HCT116 (cell line): ENCODE results near the gene TCP10L. TPM values are rescaled to one million over a fixed set of nuclear protein-coding genes. Genes with fewer than 3 reads are reported as not detected.

Source experiments
- ATAC-seq: fragments of 200-7000 bp; cut with Tn5 transposase; 2 replicates; pipeline ENCODE4 v1.9.1; 2020; ENCODE audit warnings: mild to moderate bottlenecking, moderate library complexity
- BruUV-seq: library from RNA; stranded (reverse); fragments of 400-500 nt; replicated peaks from 2 replicates; lab custom pipeline; 2021; lab: Mats Ljungman, UMichigan
- CTCF ChIA-PET: fragments of 300-600 bp; sonication (Branson Sonifier 250); formaldehyde crosslinking; loops from one replicate; lab custom pipeline; 2021; ENCODE audit warnings: antibody characterized with exemption; lab: Charles Lee
- POLR2A ChIA-PET: fragments of 300-600, 350-600 bp; sonication (Branson Sonifier 250); formaldehyde crosslinking; loops from one replicate; lab custom pipeline; 2021; ENCODE audit warnings: antibody characterized with exemption; lab: Charles Lee
- RAD21 ChIA-PET, 2 experiments: fragments of 300-600 bp; sonication (Branson Sonifier 250); formaldehyde crosslinking; loops; one replicate each; lab custom pipeline; 2023; ENCODE audit warnings: low total read pairs in 2 of 2; ENCODE audit not compliant: uncharacterized antibody in 2 of 2, unreplicated experiment in 2 of 2, low non-redundant PET in 1 of 2; lab: Charles Lee
- DNase-seq: peaks from one replicate; pipeline ENCODE4 v3.0.0-alpha.2; 2010; ENCODE audit warnings: low read depth, low spot score
- H2AFZ ChIP-seq: fragments of 200-600 bp; shearing (Covaris generic), sonication (generic); 2 replicates; pipeline ENCODE4 v1.6.1; 2017; ENCODE audit warnings: low read depth, mixed run types, mixed read lengths, antibody characterized with exemption, low read length; ENCODE audit not compliant: poor library complexity, severe bottlenecking
- H3K27ac ChIP-seq: 2 replicates; pipeline ENCODE4 v1.5.1; 2012; ENCODE audit warnings: low read depth, low read length
- H3K27me3 ChIP-seq: fragments of 200-600 bp; sonication (generic); 2 replicates; pipeline ENCODE4 v1.6.1; 2016; ENCODE audit warnings: mixed run types, low read length, mixed read lengths; ENCODE audit not compliant: insufficient read depth
- H3K36me3 ChIP-seq, 2 experiments: fragments of 200-500 bp in 1 of 2; fragments of 200-600 bp in 1 of 2; sonication (Bioruptor generic) in 1 of 2; sonication (generic) in 1 of 2; 2 replicates each; pipeline versions ENCODE4 v1.5.1 to v1.6.1; 2014 to 2016; ENCODE audit warnings: low read length in 2 of 2, inconsistent platforms in 1 of 2, mixed read lengths in 1 of 2, mixed run types in 1 of 2; ENCODE audit not compliant: insufficient read depth in 2 of 2, control insufficient read depth in 1 of 2
- H3K4me1 ChIP-seq, 2 experiments: fragments of 200-600 bp in 1 of 2; sonication (generic) in 1 of 2; 2 replicates each; pipeline versions ENCODE4 v1.5.1 to v1.6.1; 2012 to 2017; ENCODE audit warnings: low read length in 2 of 2, inconsistent platforms in 1 of 2, mild to moderate bottlenecking in 1 of 2, mixed read lengths in 1 of 2, mixed run types in 1 of 2, moderate library complexity in 1 of 2; ENCODE audit not compliant: insufficient read depth in 2 of 2, control insufficient read depth in 1 of 2
- H3K4me2 ChIP-seq: fragments of 200-600 bp; sonication (generic); 2 replicates; pipeline ENCODE4 v1.6.1; 2017; ENCODE audit warnings: mixed run types, low read length, mixed read lengths
- H3K4me3 ChIP-seq, 2 experiments: fragments of 200-600 bp in 1 of 2; sonication (generic) in 1 of 2; replicated peaks in 1 of 2; 2 replicates each; pipeline ENCODE4 v1.5.1; 2011 to 2016; ENCODE audit warnings: low read length in 2 of 2, control low read depth in 1 of 2, low read depth in 1 of 2, mild to moderate bottlenecking in 1 of 2, mixed read lengths in 1 of 2, mixed run types in 1 of 2
- H3K79me2 ChIP-seq: fragments of 200-600 bp; sonication (generic); 2 replicates; pipeline ENCODE4 v1.6.1; 2017; ENCODE audit warnings: mild to moderate bottlenecking, mixed run types, low read length, moderate library complexity, mixed read lengths; ENCODE audit not compliant: insufficient read depth
- H3K9ac ChIP-seq: fragments of 200-600 bp; sonication (generic); 2 replicates; pipeline ENCODE4 v1.6.1; 2016; ENCODE audit warnings: low read length, mixed read lengths
- H3K9me2 ChIP-seq: fragments of 200-600 bp; sonication (generic), shearing (Covaris generic); 2 replicates; pipeline ENCODE4 v1.6.1; 2017; ENCODE audit warnings: mixed run types, mild to moderate bottlenecking, moderate library complexity; ENCODE audit not compliant: insufficient read depth
- H3K9me3 ChIP-seq, 2 experiments: fragments of 200-500 bp in 1 of 2; fragments of 200-600 bp in 1 of 2; sonication (Bioruptor generic) in 1 of 2; sonication (generic) in 1 of 2; 2 replicates each; pipeline ENCODE4 v1.6.1; 2014 to 2017; ENCODE audit warnings: low read length in 2 of 2, mixed read lengths in 2 of 2, inconsistent platforms in 1 of 2, low read depth in 1 of 2, mild to moderate bottlenecking in 1 of 2, mixed run types in 1 of 2, moderate library complexity in 1 of 2; ENCODE audit not compliant: control insufficient read depth in 1 of 2, insufficient read depth in 1 of 2
- H4K20me1 ChIP-seq: fragments of 200-600 bp; sonication (generic), shearing (Covaris generic); 2 replicates; pipeline ENCODE4 v1.6.1; 2017; ENCODE audit warnings: mixed run types, mild to moderate bottlenecking, moderate library complexity; ENCODE audit not compliant: insufficient read depth
- CBX3 ChIP-seq: IDR thresholded peaks from 2 replicates; pipeline ENCODE4 v1.6.1; 2012; ENCODE audit warnings: low read depth
- CEBPB ChIP-seq: IDR thresholded peaks from 2 replicates; pipeline ENCODE4 v1.6.1; 2012; ENCODE audit warnings: low read depth
- EGR1 ChIP-seq: IDR thresholded peaks from 2 replicates; pipeline ENCODE4 v1.6.1; 2012; ENCODE audit warnings: low read depth
- ELF1 ChIP-seq: IDR thresholded peaks from 2 replicates; pipeline ENCODE4 v1.6.1; 2012; ENCODE audit warnings: low read depth, borderline replicate concordance
- EZH2 ChIP-seq: fragments of 200-600 bp; sonication (generic); IDR thresholded peaks from 2 replicates; pipeline ENCODE4 v1.6.1; 2017; ENCODE audit warnings: antibody characterized with exemption, mixed run types
- FOSL1 ChIP-seq: IDR thresholded peaks from 2 replicates; pipeline ENCODE4 v1.6.1; 2012; ENCODE audit warnings: low read depth
- JUND ChIP-seq: IDR thresholded peaks from 2 replicates; pipeline ENCODE4 v1.6.1; 2012
- POLR2A ChIP-seq: IDR thresholded peaks from 2 replicates; pipeline ENCODE4 v1.7.0; 2011; ENCODE audit warnings: borderline replicate concordance; ENCODE audit not compliant: insufficient read depth, insufficient read length; ENCODE audit errors: extremely low read depth
- POLR2AphosphoS5 ChIP-seq: IDR thresholded peaks from 2 replicates; pipeline ENCODE4 v1.6.1; 2011; ENCODE audit warnings: mild to moderate bottlenecking, low read depth, low read length, moderate library complexity
- RAD21 ChIP-seq: IDR thresholded peaks from 2 replicates; pipeline ENCODE4 v1.6.1; 2012; ENCODE audit warnings: low read depth, mild to moderate bottlenecking
- YY1 ChIP-seq: IDR thresholded peaks from 2 replicates; pipeline ENCODE4 v1.6.1; 2011; ENCODE audit warnings: low read length, low read depth, moderate library complexity, mild to moderate bottlenecking; ENCODE audit not compliant: insufficient replicate concordance; ENCODE audit errors: extremely low read depth
- ZNF274 ChIP-seq: fragments of 200-500 bp; sonication (Bioruptor generic); IDR thresholded peaks from 2 replicates; pipeline ENCODE4 v1.6.1; 2014; ENCODE audit warnings: mild to moderate bottlenecking, low read depth, low read length, inconsistent platforms
- intact Hi-C: fragments of 100-400 bp; cut with micrococcal nuclease; formaldehyde crosslinking; loops from 2 replicates; pipeline ENCODE4 v1.10.0; 2022
- total RNA-seq: library from RNA; stranded (reverse); gene quantifications from one replicate; pipeline ENCODE4 v1.2.1, GENCODE V29; 2021; ENCODE audit not compliant: unreplicated experiment
- TF ChIP-seq, protein P1 (sequence below): IDR thresholded peaks from 2 replicates; pipeline ENCODE4 v1.6.1; 2012
- TF ChIP-seq, protein P2 (sequence below): IDR thresholded peaks from 2 replicates; pipeline ENCODE4 v1.6.1; 2011; ENCODE audit warnings: mild to moderate bottlenecking, low read length, moderate library complexity; ENCODE audit not compliant: insufficient replicate concordance; ENCODE audit errors: extremely low read depth
- TF ChIP-seq, protein P3 (sequence below), 3 experiments: fragments of 200-600 bp in 1 of 3; sonication (generic) in 1 of 3; IDR thresholded peaks in 2 of 3; conservative IDR thresholded peaks in 1 of 3; 2 replicates each; pipeline ENCODE4 v1.5.1; 2012 to 2017; ENCODE audit warnings: low read depth in 2 of 3, low read length in 2 of 3, antibody characterized with exemption in 1 of 3, borderline replicate concordance in 1 of 3, control low read depth in 1 of 3, mild to moderate bottlenecking in 1 of 3, mixed read lengths in 1 of 3, mixed run types in 1 of 3, moderate library complexity in 1 of 3; ENCODE audit not compliant: insufficient read depth in 1 of 3
- TF ChIP-seq, protein P4 (sequence below): IDR thresholded peaks from 2 replicates; pipeline ENCODE4 v1.6.1; 2012; ENCODE audit warnings: low read depth
- TF ChIP-seq, protein P5 (sequence below): IDR thresholded peaks from 2 replicates; pipeline ENCODE4 v1.6.1; 2012

The TCP10L gene
- total RNA-seq, 1 experiment from 2014 or later = 0.07 TPM

DNA sequence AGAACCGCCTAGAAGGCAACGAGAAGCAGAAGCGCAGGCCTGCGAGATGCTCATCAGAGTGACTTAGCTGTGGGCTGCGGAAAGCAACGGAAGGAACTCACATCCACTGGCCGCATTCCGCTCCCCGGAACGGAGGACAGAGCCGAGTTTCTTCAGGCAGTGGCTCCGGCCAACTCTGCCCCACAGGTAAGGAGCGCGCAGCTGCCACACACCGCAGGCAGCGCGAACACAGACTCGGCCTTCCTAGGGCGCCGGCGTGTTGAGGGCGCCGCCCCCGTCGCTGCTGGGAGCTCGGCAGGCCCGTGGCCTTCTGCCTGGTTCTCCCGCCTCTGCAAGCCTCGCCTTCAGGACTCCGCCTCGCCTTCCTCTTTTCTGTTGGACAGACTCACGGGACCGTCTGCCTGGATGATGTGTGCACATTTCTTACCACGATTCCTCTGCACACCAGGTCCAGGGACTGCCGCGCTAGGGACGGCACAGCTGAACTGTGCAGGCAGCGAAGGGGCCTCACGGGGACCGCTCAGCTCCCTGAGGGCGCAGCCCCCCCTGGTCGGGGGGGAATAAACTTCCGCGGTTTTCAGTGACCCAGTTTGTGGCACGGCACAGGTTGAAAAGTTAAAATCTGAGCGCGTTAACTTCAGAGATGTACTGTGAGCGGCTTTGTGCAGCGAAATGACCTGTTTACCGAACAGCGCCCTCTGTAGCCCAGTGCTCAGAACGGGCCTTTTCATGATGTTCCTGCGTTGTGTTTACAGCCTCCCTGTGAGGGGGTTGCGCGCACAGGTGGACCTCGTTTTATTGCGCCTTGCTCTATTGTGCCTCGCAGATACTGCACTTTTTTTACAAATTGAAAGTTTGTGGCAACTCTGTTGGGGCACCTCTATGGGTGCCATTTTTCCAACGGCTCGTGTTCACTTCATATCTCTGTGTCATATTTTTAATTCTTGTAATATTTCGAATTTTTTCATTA, 15.8 kb downstream of the TCP10L start:
- peak overlapping the region; percentile 83 for H3K27ac ChIP-seq
- ChIA-PET CTCF (interaction anchor here (0.8 to 1.6 kb wide), 14 partner anchors 8 to 1019 kb away, joined by 3 to 11 read pairs (median 4); partner anchors contain the start of gene DONSON), POLR2A (interaction anchor here (0.9 to 1.0 kb wide), 2 partner anchors 18 to 175 kb away, joined by 3 read pairs; no protein-coding TSS in a partner anchor), RAD21 (interaction anchor here in 1 of 2 experiments (0.8 kb wide), 1 partner anchor 166 kb away, joined by 4 read pairs; no protein-coding TSS in a partner anchor)
- no peaks in the 10 kb centered on the region for H4K20me1 ChIP-seq
- peak overlapping the region; percentile 68 for H3K9ac ChIP-seq
- H3K4me1 ChIP-seq = peaks cover 10 to 18% of the 10 kb centered on the region in 2 experiments; a peak in 3 of 4 replicates
- no peaks in the 10 kb centered on the region for H3K79me2 ChIP-seq
- peak; percentile 90 for ATAC-seq
- intact Hi-C loops = no loop called here
- H2AFZ ChIP-seq = peak overlapping the region; percentile 99
- H3K9me3 ChIP-seq = no peaks in the 10 kb centered on the region; a peak in 1 of 4 replicates
- no peaks in the 10 kb centered on the region for H3K9me2 ChIP-seq
- peak overlapping the region; percentile 99 for H3K4me2 ChIP-seq
- peak; percentile 62 for DNase-seq
- H3K27me3 ChIP-seq = no peaks in the 10 kb centered on the region
- no TSS peak for BruUV-seq
- H3K4me3 ChIP-seq = peak overlapping the region; percentile 64 to 80
- H3K36me3 ChIP-seq = no peaks in the 10 kb centered on the region
- TF ChIP-seq, protein P1, sequence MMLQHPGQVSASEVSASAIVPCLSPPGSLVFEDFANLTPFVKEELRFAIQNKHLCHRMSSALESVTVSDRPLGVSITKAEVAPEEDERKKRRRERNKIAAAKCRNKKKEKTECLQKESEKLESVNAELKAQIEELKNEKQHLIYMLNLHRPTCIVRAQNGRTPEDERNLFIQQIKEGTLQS = no peak
- TF ChIP-seq ELF1 (no peak), FOSL1 (no peak), POLR2A (peak; percentile 46), EGR1 (0 out of 2 replicates have a peak, but pooled peaks have one; percentile 17), EZH2 (no peak), POLR2AphosphoS5 (no peak), RAD21 (peak; percentile 70), JUND (no peak), YY1 (no peak), CBX3 (no peak), ZNF274 (no peak), CEBPB (no peak)
- TF ChIP-seq, protein P2, sequence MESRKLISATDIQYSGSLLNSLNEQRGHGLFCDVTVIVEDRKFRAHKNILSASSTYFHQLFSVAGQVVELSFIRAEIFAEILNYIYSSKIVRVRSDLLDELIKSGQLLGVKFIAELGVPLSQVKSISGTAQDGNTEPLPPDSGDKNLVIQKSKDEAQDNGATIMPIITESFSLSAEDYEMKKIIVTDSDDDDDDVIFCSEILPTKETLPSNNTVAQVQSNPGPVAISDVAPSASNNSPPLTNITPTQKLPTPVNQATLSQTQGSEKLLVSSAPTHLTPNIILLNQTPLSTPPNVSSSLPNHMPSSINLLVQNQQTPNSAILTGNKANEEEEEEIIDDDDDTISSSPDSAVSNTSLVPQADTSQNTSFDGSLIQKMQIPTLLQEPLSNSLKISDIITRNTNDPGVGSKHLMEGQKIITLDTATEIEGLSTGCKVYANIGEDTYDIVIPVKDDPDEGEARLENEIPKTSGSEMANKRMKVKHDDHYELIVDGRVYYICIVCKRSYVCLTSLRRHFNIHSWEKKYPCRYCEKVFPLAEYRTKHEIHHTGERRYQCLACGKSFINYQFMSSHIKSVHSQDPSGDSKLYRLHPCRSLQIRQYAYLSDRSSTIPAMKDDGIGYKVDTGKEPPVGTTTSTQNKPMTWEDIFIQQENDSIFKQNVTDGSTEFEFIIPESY = no peak
- TF ChIP-seq, protein P3, sequence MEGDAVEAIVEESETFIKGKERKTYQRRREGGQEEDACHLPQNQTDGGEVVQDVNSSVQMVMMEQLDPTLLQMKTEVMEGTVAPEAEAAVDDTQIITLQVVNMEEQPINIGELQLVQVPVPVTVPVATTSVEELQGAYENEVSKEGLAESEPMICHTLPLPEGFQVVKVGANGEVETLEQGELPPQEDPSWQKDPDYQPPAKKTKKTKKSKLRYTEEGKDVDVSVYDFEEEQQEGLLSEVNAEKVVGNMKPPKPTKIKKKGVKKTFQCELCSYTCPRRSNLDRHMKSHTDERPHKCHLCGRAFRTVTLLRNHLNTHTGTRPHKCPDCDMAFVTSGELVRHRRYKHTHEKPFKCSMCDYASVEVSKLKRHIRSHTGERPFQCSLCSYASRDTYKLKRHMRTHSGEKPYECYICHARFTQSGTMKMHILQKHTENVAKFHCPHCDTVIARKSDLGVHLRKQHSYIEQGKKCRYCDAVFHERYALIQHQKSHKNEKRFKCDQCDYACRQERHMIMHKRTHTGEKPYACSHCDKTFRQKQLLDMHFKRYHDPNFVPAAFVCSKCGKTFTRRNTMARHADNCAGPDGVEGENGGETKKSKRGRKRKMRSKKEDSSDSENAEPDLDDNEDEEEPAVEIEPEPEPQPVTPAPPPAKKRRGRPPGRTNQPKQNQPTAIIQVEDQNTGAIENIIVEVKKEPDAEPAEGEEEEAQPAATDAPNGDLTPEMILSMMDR (IDR thresholded peaks at IDR 0.05 in 2 of 3, conservative IDR thresholded peaks at IDR 0.05 in 1 of 3; ENCODE audit: borderline replicate concordance in 1 of 3, insufficient read depth in 1 of 3, low read depth in 2 of 3, low read length in 2 of 3) = peak; percentile 67 to 85 (median 85)
- TF ChIP-seq, protein P4, sequence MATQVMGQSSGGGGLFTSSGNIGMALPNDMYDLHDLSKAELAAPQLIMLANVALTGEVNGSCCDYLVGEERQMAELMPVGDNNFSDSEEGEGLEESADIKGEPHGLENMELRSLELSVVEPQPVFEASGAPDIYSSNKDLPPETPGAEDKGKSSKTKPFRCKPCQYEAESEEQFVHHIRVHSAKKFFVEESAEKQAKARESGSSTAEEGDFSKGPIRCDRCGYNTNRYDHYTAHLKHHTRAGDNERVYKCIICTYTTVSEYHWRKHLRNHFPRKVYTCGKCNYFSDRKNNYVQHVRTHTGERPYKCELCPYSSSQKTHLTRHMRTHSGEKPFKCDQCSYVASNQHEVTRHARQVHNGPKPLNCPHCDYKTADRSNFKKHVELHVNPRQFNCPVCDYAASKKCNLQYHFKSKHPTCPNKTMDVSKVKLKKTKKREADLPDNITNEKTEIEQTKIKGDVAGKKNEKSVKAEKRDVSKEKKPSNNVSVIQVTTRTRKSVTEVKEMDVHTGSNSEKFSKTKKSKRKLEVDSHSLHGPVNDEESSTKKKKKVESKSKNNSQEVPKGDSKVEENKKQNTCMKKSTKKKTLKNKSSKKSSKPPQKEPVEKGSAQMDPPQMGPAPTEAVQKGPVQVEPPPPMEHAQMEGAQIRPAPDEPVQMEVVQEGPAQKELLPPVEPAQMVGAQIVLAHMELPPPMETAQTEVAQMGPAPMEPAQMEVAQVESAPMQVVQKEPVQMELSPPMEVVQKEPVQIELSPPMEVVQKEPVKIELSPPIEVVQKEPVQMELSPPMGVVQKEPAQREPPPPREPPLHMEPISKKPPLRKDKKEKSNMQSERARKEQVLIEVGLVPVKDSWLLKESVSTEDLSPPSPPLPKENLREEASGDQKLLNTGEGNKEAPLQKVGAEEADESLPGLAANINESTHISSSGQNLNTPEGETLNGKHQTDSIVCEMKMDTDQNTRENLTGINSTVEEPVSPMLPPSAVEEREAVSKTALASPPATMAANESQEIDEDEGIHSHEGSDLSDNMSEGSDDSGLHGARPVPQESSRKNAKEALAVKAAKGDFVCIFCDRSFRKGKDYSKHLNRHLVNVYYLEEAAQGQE = no peak
- TF ChIP-seq, protein P5, sequence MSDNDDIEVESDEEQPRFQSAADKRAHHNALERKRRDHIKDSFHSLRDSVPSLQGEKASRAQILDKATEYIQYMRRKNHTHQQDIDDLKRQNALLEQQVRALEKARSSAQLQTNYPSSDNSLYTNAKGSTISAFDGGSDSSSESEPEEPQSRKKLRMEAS = peak; percentile 45
